Stimulated activated CD4-positive, alpha-beta T cell treated with anti-CD3 and anti-CD28 coated beads, Interleukin-1b, Interleukin-23, amount 100 ng/mL, for 48 hours (primary cell): Measurements from ENCODE around the gene DTNB.

Experiments used
- DNase-seq: peaks from one replicate; pipeline ENCODE4 v3.0.0-alpha.2; 2020

The DTNB gene

DNA sequence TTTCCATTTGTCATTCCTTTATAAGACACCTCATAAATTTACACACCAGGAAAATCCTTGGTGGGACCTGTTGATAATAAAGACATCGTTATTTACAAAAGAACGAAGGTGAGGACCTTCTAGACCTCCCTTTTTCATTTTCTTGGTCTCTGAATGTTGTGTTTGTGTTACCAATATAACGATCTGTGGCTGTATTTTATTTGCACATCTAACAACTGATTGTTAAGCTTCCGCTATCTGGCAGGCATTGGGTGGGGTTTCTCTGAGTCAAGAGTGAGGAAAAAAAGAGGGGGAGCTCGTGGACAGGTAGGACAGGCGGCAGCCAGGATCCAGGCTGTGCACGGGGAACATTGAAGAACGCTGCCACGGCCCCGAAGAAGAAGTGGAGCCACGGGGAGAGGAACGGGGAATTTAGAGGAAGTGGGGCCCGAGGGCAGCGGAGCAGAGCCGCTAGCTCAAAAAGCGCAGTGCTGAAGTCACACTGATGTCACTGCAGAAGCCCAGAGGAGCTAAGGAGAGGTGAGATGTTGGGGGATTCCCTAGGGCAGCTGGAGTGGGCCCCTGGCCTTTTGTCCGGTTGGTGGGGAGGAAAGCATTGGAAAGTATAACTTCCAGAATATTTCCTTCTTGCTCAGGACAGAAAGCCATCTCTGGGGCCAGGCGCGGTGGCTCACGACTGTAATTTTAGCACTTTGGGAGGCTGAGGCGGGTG lies 310.8 kb downstream of the DTNB start:
- DNase-seq, result peak; percentile 63

DNA sequence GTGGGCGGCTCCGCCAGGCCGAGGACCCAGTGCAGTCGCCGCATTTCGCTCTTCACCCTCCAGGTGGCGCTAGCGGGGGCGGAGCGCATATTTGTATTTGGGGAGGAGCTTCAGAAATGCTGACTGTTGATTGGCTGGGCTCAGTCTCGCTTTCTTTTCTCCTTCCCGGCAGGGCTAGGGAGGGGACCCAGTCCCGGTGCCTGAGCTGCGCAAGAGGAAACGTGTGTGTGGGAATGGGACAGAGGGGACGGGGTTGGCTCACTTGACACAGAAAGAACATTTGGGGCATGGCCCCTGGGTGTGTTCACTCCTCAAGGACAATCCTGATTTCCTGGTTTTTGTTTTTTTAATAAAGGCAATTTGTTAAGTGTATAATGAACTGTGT lies 311.3 kb downstream of the DTNB start:
- peak; percentile 94 for DNase-seq

DNA sequence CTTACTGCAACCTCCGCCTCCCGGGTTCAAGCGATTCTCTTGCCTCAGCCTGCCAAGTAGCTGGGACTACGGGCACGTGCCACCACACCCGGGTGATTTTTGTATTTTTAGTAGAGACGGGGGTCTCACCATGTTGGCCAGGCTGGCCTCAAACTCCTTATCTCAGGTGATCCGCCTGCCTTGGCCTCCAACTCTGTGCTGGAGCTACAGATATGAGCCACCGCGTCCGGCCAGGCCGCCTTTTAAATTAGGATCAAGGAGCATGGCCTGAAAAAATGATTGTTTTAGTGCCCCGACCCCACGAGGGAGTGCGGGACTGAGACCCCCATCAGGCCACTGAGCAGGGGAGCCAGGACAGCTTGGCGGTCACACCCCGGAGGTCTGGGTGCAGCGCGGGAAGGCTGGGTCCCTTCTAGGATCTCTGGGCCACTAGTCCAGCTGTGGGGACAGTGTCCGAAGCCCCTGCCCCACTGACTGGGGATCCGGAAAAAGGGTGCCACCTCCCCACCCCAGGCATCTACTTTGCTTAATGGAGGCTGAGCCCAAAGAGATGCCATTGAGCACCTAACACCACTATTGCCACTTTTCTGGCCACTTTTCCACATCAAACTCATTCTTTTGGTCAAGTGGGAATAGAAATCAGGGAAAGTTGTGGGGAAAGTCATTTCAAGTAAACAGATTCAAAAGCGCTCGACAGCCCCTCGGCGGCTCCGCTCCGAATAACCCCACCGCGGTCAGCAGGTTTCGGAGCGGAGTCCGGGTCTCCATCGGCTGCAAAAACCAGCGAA lies 311.9 kb downstream of the DTNB start:
- no peak for DNase-seq

DNA sequence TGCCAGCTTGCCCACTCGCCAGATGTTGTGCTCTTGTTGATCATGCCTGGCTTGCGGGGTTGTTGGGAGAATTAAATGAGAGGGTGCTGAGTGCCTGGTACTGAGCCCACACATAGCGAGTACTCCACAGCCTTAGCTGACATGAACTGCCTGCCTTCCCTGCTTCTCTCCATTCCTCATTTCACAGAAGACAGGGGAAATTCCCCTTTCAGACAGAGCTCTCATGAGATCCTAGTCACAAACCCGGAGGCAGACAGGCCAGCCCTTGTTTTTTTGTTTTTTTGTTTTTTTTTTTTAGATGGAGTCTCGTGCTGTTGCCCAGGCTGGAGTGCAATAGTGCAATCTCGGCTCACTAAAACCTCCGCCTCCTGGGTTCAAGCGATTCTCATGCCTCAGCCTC lies 314.5 kb downstream of the DTNB start:
- DNase-seq, result no peak

DNA sequence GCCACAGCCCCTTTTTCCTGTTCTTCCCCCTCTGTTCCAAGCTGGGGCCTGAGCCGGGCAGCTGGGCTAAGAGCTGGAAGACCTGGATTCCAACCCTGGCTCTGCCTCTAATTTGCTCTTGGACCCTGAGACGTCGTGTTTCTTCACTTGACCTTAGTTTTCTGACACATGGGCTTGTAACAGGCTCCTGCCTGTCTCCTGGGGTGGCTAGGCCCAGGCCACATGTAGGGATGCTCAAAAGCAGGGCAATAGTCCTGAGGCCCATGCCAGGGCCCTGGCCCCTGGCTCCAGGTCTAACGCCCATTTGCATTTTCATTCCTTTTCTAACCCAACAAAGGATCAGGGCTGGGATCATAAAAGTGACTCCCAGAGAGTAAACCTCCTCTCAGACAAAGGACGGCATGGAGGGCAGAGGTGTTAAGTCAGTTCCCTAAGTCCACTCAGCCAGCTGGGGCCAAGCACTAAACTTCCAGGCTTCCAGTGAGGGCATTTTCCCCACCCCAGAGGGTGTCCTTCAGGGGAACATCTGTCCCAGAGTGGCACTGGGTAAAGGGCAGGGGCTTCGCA lies 315.0 kb downstream of the DTNB start:
- DNase-seq, result no peak

DNA sequence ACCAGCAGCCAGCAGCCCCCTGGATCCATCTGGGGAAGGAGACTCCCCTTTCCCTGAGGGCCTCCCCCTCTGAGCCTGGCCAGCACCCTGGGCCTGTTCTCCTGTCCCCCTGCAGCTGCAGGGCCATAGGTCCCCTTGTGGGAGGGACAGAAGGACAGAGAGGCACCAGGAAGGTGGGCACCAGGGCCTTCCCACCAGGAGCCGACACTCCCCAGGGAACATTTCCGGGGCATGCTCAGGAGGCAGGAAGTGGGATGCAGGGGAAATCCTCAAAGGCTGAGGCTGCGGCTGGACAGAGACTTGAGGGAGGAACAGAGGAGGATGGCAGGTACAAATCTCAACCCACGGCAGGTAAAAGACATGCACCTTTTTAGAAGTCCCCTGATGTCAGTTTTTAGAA lies 317.3 kb downstream of the DTNB start:
- DNase-seq, result no peak

DNA sequence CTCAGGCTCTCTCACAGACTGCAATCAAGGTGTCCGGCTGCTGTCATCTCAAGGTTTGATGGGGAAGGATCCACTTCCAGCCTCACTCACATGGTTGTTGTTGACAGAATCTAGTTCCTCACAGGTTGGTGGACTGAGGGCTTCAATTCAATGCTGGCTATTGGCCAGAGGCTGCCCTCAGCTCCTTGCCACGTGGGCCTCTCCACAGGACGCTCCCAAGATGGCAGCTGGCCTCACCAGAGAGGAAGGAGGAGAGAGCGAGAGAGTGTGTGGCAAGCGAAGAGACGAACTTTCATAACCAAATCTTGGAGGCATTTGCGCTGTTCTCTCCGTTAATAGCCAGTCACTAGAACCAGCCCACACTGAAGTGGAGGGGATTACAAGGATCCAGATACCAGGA lies 318.1 kb downstream of the DTNB start:
- DNase-seq, result no peak

DNA sequence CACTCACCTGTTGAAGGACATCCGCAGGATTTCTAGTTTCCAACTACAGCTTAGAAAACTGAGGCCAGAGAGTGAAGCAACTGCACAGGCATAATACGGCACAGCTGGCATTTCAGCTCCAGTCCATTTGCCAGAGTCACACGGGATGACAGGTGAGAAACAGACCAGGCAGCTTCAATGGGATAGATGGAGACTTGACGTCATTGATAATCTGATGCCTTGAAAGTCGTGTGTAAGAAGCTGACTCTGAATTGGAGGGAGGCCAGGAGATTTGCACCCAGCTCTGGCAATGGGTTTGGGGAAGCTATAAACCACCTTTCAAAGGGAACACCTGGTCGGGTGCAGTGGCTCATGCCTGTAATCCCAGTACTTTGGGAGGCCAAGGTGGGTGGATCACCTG lies 319.3 kb downstream of the DTNB start:
- DNase-seq, result no peak

DNA sequence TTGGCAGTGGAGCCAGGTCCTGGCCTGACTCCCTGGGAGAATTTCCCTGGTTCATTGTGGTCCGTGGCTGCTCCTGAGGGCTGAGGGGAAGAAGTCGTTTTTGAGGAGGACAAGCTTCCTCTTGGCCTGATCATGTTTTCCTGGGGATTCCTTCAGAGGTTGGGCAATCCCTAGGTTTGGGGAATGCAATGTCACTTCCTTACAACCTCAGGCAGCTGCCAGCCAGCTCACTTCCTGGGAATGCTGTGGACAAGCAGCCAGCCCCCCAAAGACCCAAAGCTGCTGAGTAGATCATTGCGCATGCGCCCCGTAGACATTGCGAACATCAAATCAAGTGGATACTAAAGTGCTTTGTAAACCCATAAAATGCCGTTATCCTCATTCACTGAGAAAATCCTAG lies 324.0 kb downstream of the DTNB start:
- no peak for DNase-seq

DNA sequence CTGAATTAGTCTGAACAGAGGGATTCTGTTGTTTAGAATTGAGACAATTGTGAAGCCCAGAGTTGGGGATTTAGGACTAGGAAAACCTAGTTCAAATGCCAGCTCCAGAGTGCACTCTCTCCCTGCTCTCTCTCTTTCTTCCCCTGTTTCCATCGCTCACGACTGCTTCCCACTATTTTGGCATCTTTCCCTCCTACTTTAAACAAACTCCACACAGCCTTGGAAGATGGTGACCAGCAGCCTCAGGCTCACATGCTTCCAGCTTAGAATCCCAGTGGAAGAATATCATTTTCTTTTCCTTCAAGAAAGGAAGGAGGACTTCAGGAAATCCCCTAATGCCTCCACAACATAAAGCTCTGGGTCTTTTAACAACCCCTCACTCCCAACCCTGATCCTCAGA lies 325.5 kb downstream of the DTNB start:
- DNase-seq, result no peak

DNA sequence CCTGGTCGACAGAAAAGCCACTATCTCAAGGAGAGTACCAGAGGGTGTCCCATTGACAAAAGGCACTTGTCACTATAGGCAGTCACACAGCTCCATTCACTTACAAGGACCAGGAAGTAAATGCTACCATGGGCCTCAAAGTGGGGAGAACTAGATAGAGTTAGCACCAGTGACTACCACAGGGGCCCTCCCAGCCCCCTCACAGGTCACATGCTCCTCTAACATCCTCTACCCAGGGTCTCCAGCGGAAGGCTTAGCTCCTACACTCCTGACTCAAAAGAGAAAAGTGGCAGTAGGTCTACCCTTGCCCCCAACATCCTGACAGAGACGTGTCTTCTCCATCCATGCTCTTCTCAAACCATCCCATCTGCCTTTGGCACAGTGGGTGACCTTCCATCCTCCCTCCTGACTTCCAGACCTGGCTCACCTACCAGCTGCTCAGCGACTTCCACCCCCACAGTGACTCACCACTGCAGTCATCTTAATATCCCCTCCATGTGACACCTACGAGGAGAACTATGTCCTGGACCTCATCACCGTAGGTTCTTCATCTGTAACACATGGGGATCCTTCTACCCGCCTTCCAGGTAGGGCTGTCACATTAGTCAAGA lies 326.1 kb downstream of the DTNB start:
- peak; percentile 65 for DNase-seq

DNA sequence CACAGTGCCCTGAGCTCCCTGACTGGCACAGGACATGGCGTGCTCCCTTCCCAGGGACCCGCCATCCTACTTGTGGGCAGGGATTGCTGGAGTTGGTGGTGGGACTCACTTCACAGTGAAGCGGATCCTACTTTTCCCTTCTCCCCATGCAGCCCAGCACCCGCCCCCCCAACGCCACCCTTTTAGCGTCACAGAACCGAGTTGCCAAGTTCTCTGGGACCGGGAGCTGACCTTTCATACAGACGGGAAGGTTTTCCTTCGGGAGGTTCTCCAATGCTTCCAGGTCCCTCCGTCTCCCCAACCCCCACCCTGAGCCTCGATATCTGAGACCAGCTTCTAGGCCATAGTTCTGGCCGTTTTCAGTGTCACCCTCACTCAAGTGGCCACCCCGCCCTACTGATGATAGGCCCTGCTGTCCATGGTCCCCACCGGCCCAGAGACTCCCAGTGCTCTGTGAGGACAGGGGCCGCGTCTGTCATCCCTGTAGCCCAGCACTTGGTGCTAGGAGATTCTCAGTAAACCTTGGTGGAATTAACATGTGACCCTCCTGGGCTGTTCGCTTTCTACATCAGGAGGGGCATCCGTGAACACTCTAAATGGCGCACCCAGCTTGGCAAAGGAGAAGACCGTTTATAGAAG lies 330.1 kb downstream of the DTNB start:
- no peak for DNase-seq

DNA sequence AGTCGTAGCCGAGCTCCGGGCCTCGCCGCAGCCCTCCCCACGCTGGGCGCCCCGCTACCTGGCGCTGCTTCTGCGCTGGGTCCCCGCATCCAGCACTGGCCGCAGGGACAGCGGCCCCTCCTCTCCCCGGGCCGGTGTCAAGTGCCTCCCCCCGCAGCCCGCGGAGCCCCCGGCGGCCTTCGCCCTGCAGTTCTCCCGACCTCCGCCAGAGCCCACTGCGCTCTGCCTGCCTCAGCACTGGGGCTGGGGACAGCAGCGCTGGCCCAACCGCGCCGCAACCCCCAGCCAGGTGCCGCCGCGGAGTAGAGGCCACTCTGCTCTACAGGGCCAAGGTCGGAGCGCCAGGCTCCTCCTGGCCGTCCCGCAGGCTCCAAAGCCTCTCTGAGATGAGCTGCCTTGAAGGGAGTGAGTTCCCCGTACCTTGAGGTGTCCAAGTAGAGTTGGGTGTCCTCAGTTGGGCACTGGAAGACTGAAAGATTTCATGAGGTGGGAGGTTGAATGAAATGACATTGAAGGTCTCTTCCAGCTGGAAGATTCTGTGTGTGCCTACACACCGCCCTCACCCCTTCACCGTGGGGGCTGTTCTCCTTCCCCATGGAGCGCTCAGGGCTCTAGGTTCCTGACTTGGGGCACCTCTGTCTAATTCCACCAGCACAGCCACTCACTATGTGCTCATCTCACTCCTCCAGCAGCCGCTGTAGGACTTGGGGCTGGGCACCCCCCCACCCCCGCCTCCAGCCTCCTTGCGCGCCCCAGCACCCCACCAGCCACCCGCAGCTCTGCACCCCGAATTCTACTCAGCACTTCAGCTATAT lies 330.8 kb downstream of the DTNB start:
- DNase-seq, result peak; percentile 83

DNA sequence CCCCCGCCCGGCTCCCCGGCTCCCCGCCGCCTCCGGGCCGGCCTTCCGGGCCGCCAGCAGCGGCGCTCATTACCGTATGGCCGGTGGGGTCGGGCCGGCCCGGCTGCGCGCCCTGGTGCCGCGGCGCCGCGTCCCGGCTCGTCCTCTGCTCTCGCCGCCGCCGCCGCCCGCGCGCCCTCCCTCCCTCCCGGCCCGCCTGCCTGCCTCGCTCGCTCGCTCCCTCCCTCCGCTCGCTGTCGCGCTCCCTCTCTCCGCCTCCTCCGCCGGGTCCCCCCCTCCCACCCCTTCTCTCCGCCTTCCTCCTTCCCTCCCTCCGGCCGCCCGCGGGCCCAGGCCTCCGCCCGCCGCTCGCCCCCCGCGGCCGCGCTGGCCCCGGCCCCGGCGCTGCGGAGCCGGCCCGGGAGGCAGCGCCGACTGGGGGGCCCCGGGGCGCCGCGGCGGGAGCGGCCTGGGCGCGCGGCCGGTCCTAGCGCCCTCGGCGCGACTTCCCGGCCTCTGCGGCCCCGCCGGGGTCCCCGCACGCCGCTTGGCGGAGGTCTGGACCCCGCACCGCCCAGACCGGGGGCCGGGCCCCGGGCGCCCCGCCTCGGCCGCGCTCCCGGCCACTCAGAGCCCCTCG lies 331.5 kb downstream of the DTNB start, which contains the start of gene DNMT3A:
Gene DNMT3A, minus strand, starts transcription at position 173 of the 619 bp plus-strand sequence. CDS start 27,941 bp downstream, outside the sequence.
- DNase-seq, result peak; percentile 56

DNA sequence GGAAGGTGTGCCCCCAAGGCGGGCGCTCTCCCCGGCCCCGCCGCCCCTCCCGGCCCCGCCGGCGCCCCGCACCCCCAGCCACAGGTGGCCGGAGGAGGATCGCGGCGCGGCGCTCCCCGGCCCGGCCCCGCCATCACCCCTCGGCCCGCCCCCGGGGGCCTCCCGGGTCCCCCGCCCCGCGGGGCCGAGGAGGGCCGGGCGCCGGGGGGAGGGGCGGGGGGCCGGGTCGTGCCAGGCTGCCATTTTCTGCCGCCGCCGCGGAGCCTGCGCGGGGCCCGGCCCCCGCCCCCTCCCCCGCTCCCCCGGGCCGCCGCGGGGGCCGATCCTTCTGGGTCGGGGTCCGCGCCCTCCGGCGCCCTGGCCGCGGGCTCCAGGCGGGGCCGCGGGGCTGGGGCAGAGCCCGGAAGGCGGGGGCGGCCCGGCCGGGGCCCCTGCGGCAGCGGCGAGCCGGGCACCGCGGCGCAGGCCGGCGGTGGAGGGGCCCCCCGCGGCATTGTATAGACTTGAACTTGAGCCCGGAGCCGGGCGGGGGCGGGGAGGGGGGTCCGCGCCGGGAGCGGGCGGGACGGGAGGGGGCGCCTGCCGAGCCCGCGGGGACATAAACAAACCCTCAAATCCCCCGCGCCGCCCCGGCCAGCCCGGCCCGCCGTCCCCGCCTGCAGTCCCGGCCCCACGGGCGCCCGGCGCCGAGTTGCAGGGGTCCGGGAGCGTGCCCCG lies 332.2 kb downstream of the DTNB start:
- DNase-seq, result no peak

DNA sequence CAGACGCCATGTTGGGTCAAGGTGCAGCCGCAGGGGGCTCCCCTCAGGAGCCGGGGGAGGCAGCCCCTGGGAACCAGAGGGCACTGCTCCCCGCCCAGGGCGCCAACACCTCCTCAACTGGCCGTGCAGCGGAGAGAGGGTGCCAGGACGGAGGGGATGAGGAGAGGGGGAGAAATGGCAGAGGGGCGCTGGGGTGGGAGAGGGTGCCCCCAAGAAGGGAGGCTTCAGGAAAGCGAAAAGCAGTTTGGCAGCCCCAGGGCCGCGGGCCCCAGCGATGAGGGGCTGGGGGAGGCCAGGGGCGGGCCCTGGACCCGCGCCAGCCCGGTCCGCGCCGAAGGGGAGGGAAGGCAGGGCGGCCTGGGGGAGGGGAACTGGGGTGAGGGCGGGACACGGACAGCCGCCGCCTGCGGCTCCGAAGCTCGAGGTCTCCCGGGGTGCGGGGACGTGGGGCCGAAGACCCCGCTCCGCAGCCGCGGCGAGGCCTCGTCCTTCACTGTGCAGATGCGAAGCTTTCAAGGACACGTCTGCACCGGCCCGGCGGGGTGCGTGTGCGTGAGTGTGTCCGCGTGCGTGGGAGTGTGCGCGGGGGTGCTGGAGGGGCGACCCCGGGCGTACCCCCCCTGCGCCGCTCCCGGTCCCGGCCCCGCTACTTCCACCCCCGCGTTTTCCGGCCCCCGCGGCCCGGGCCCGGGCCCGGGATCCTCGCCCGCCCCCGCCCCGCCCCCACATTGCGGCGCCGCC lies 333.0 kb downstream of the DTNB start:
- DNase-seq, result no peak

DNA sequence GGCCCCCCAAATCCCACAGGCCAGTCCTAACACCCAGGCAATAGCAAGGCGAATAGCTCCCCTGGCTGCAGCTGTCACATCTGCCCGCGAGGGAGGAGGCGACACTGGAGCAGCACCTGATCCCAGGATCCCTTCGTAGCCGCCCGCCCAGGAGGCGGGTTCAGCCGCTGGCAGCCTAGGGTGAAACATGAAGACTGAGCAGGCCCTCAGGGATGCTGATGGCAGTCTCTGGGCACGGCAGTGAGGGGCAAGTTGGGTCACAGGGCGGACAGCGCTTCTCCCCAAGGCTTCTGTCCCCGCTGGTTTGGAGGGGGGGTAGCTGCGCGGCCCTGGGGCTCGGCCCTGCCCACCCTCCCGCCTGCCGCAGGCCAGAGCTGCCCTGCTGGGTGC lies 333.6 kb downstream of the DTNB start:
- DNase-seq, result no peak

DNA sequence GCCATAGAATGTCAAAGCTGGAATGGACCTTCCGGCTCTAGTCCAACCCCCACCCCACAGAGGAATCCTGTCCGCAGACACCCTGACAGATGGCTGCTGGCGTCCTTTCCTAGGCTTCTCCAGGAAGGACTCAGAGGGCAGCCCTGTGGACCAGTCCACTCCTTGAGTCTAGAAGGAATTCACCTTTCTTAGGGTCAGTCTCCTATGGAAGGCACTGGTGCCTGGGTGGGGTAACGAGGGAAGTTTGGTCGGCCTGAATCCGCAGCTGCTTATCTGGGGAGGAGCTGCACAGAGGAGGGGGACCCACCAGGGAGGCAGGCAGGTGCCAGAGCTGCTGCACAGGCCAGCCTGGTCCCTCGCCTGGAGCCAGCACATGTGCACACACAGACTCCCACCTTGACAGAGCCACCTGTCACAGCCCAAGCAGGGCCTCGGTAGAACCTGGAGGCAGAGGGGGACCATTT lies 334.1 kb downstream of the DTNB start:
- no peak for DNase-seq

DNA sequence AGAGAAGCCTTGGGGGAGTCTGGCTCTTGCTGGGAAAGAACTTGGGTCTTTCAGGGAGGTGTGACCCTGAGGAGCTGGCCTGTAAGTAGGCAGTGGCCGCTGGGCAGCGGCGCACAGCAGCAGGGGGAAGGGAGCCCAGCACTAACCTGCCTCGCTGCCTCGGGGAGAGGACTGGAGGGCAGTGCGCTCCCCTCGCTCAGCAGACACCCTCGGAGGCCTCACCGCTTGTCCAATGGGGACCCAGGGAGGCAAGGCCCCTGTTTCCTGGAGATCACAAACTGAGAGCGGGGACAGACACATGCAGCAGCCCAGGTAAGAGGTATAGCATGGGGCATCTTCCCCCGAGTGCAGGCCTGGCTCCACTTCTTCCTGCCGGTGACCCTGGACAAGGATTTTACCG lies 335.0 kb downstream of the DTNB start:
- DNase-seq, result no peak

DNA sequence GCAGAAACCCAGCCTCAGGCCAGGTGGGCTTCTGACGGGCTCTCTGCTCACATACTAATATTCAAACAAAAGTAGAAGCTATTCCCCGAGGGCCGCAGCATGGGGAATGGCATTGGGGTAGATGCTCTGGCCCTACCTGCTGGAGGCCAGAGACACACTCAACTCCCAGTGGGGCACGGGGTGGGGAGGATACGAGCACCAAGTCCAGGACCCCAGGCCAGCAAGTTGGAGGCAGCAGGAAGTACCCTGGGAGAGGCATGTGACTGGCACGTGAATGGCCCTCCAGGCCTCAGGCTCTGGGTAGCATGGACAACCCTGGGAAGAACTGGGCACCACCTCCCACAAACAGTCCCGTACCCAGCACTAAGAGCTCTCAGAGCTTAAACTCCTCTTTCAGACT lies 335.5 kb downstream of the DTNB start:
- no peak for DNase-seq
